Heart left ventricle (tissue), 13 donors: ENCODE data around the gene GLG1.

Experiments
- CTCF ChIP-seq, 12 donors: fragments of 200-600 bp; sonication (generic) in 4 of 12; IDR thresholded peaks; one replicate each; pipeline versions ENCODE4 v1.5.0 to v1.8.0; 2018 to 2022; ENCODE audit warnings: antibody characterized with exemption in 12 of 12, mild to moderate bottlenecking in 5 of 12
- POLR2A ChIP-seq, 2 donors: fragments of 450-650 bp; IDR thresholded peaks; one replicate each; pipeline ENCODE4 v1.6.1; 2017; ENCODE audit warnings: antibody characterized with exemption in 2 of 2, mild to moderate bottlenecking in 2 of 2, moderate library complexity in 2 of 2
- donor health status: ischemic (EF 13 %, LVEDD 7.1; RV severe dilation, severe dysfunction).
- donor health status: DM: no; HTN: yes; CAD: no.
- donor health status: DM: no; HTN: no; CAD: no.
- donor health status: ischemic (EF 25% LVEDD 6.9; RV normal size, moderate dysfunction).
- donor health status: ischemic (EF 25% LVEDD 5.7; RV mildly dilated, moderate dysfunction).
- donor health status: ischemic (EF 35%, LVEDD 5.7; RV mildly dilated, moderate dysfunction).
- donor health status: nonischemic (EF 11% LVEDD 7.7; RV severe dilation, severe dysfunction).
- donor health status: DM: yes; HTN: yes; CAD: no.
- donor health status: PGD.
- donor health status: ischemic (EF 29% LVEDD 5.4; RV normal size, mild dysfunction).
- donor health status: nonischemic (EF 23%, LVEDD 6.1; RV moderate dilation, normal function).

- TF ChIP-seq CTCF (IDR thresholded peaks at IDR 0.05) = no peak
- TF ChIP-seq POLR2A (IDR thresholded peaks at IDR 0.05) = no peak
Observed at GRCh38 chr16:74456290-74456625, 150.7 kb downstream of the GLG1 start.
